Mucosa of stomach (tissue), 1 donor: ENCODE results near the gene CLASP2.
"Not testable (repeated sequence)": the region's sequence is repeated elsewhere in the genome, so short reads cannot be mapped to it uniquely, and the experiment has no call there.

Experiments used
- H3K27me3 ChIP-seq: one replicate; pipeline ENCODE4 v1.7.0; 2013; ENCODE audit warnings: mild to moderate bottlenecking, low read length; ENCODE audit not compliant: control insufficient read depth, insufficient read depth
- H3K36me3 ChIP-seq: one replicate; pipeline ENCODE4 v1.7.0; 2013; ENCODE audit warnings: low read length; ENCODE audit not compliant: control insufficient read depth, insufficient read depth
- H3K4me1 ChIP-seq: one replicate; pipeline ENCODE4 v1.7.0; 2013; ENCODE audit warnings: mild to moderate bottlenecking, low read length; ENCODE audit not compliant: control insufficient read depth, insufficient read depth
- H3K4me3 ChIP-seq: one replicate; pipeline ENCODE4 v1.7.0; 2013; ENCODE audit warnings: low read length
- H3K9ac ChIP-seq: one replicate; pipeline ENCODE4 v1.7.0; 2013; ENCODE audit warnings: mild to moderate bottlenecking, low read length, moderate library complexity
- H3K9me3 ChIP-seq: one replicate; pipeline ENCODE4 v1.7.0; 2013; ENCODE audit warnings: mild to moderate bottlenecking, low read length, moderate library complexity; ENCODE audit not compliant: control insufficient read depth
- donor health status: Pancreatic carcinoma.

The CLASP2 gene

GRCh38 chr3:33717866-33718594 lies at the start of gene CLASP2:
Gene CLASP2 (minus strand): TSS chr3:33718254. CDS start chr3:33718002, 252 bp downstream.
- no peaks in the 10 kb centered on the region for H3K4me1 ChIP-seq
- H3K27me3 ChIP-seq = no peaks in the 10 kb centered on the region
- no peaks in the 10 kb centered on the region for H3K36me3 ChIP-seq
- no peaks in the 10 kb centered on the region for H3K9me3 ChIP-seq
- H3K9ac ChIP-seq = peak within 1 kb of the TSS; percentile 87
- H3K4me3 ChIP-seq = peak within 1 kb of the TSS; percentile 56

- Histone ChIP-seq H3K36me3 (no peaks in the 10 kb centered on the region), H3K9ac (no peak overlapping the region), H3K9me3 (no peaks in the 10 kb centered on the region), H3K4me1 (no peaks in the 10 kb centered on the region), H3K4me3 (no peak overlapping the region), H3K27me3 (no peaks in the 10 kb centered on the region)
These were observed 40.8 kb upstream of the CLASP2 start for GRCh38 chr3:33758864-33759263.

GRCh38 chr3:33758281-33758680 lies 40.2 kb upstream of the CLASP2 start:
- Histone ChIP-seq H3K36me3 (no peaks in the 10 kb centered on the region), H3K4me1 (no peaks in the 10 kb centered on the region), H3K4me3 (no peak overlapping the region), H3K9me3 (no peaks in the 10 kb centered on the region), H3K9ac (no peak overlapping the region), H3K27me3 (no peaks in the 10 kb centered on the region)

- not testable (repeated sequence) for H3K4me3 ChIP-seq, H3K9me3 ChIP-seq
These were observed 36.3 kb upstream of the CLASP2 start for GRCh38 chr3:33754391-33754790.

GRCh38 chr3:33751336-33751735 lies 33.3 kb upstream of the CLASP2 start:
- Histone ChIP-seq H3K9ac (no peak overlapping the region), H3K36me3 (no peaks in the 10 kb centered on the region), H3K9me3 (no peaks in the 10 kb centered on the region), H3K4me1 (no peaks in the 10 kb centered on the region), H3K27me3 (no peaks in the 10 kb centered on the region), H3K4me3 (no peak overlapping the region)

More at GRCh38 chr3:33754391-33754790, 36.3 kb upstream of the CLASP2 start:
- not testable (repeated sequence) for H3K27me3 ChIP-seq, H3K36me3 ChIP-seq, H3K9ac ChIP-seq, H3K4me1 ChIP-seq

- Histone ChIP-seq H3K9me3 (no peaks in the 10 kb centered on the region), H3K36me3 (no peaks in the 10 kb centered on the region), H3K9ac (no peak overlapping the region), H3K4me1 (no peaks in the 10 kb centered on the region), H3K27me3 (no peaks in the 10 kb centered on the region), H3K4me3 (no peak overlapping the region)
These were observed 32.1 kb upstream of the CLASP2 start for GRCh38 chr3:33750211-33750548.

GRCh38 chr3:33749546-33750210 lies 31.6 kb upstream of the CLASP2 start:
- H3K9ac ChIP-seq = no peak overlapping the region
- H3K9me3 ChIP-seq = no peaks in the 10 kb centered on the region
- no peaks in the 10 kb centered on the region for H3K4me1 ChIP-seq
- no peaks in the 10 kb centered on the region for H3K36me3 ChIP-seq
- no peaks in the 10 kb centered on the region for H3K27me3 ChIP-seq
- no peak overlapping the region for H3K4me3 ChIP-seq

GRCh38 chr3:33746416-33747116 lies 28.5 kb upstream of the CLASP2 start:
- Histone ChIP-seq H3K4me3 (no peak overlapping the region), H3K9ac (no peak overlapping the region), H3K9me3 (no peaks in the 10 kb centered on the region), H3K36me3 (no peaks in the 10 kb centered on the region), H3K27me3 (no peaks in the 10 kb centered on the region), H3K4me1 (no peaks in the 10 kb centered on the region)

GRCh38 chr3:33737146-33737545 lies 19.1 kb upstream of the CLASP2 start:
- Histone ChIP-seq H3K9me3 (no peaks in the 10 kb centered on the region), H3K4me3 (no peak overlapping the region), H3K4me1 (no peaks in the 10 kb centered on the region), H3K36me3 (no peaks in the 10 kb centered on the region), H3K27me3 (no peaks in the 10 kb centered on the region), H3K9ac (no peak overlapping the region)

- H3K27me3 ChIP-seq = no peaks in the 10 kb centered on the region
- H3K9me3 ChIP-seq = no peaks in the 10 kb centered on the region
- no peak overlapping the region for H3K4me3 ChIP-seq
- no peak overlapping the region for H3K9ac ChIP-seq
- no peaks in the 10 kb centered on the region for H3K4me1 ChIP-seq
- H3K36me3 ChIP-seq = no peaks in the 10 kb centered on the region
These were observed 14.3 kb upstream of the CLASP2 start for GRCh38 chr3:33732394-33732793.

- H3K4me3 ChIP-seq = no peak overlapping the region
- no peaks in the 10 kb centered on the region for H3K27me3 ChIP-seq
- no peak overlapping the region for H3K9ac ChIP-seq
- no peaks in the 10 kb centered on the region for H3K36me3 ChIP-seq
- no peaks in the 10 kb centered on the region for H3K9me3 ChIP-seq
- H3K4me1 ChIP-seq = no peaks in the 10 kb centered on the region
These were observed 11.9 kb upstream of the CLASP2 start for GRCh38 chr3:33729993-33730392.

- Histone ChIP-seq H3K27me3 (no peaks in the 10 kb centered on the region), H3K4me1 (no peaks in the 10 kb centered on the region), H3K4me3 (no peak overlapping the region), H3K9ac (no peak overlapping the region), H3K36me3 (no peaks in the 10 kb centered on the region), H3K9me3 (no peaks in the 10 kb centered on the region)
These were observed 6.2 kb upstream of the CLASP2 start for GRCh38 chr3:33724256-33724655.
